ENCODE measurements around the gene NUSAP1. TPM values are rescaled to one million over a fixed set of nuclear protein-coding genes. Genes with fewer than 3 reads are reported as not detected.
A peak's percentile ranks its signal among the peaks of the same experiment; 100 is the strongest.
"Not testable (repeated sequence)": the region's sequence is repeated elsewhere in the genome, so short reads cannot be mapped to it uniquely, and the experiment has no call there.

The NUSAP1 gene, protein sequence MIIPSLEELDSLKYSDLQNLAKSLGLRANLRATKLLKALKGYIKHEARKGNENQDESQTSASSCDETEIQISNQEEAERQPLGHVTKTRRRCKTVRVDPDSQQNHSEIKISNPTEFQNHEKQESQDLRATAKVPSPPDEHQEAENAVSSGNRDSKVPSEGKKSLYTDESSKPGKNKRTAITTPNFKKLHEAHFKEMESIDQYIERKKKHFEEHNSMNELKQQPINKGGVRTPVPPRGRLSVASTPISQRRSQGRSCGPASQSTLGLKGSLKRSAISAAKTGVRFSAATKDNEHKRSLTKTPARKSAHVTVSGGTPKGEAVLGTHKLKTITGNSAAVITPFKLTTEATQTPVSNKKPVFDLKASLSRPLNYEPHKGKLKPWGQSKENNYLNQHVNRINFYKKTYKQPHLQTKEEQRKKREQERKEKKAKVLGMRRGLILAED
- 100 to 1,000 TPM; 201 to 270 TPM for total RNA-seq

DNA sequence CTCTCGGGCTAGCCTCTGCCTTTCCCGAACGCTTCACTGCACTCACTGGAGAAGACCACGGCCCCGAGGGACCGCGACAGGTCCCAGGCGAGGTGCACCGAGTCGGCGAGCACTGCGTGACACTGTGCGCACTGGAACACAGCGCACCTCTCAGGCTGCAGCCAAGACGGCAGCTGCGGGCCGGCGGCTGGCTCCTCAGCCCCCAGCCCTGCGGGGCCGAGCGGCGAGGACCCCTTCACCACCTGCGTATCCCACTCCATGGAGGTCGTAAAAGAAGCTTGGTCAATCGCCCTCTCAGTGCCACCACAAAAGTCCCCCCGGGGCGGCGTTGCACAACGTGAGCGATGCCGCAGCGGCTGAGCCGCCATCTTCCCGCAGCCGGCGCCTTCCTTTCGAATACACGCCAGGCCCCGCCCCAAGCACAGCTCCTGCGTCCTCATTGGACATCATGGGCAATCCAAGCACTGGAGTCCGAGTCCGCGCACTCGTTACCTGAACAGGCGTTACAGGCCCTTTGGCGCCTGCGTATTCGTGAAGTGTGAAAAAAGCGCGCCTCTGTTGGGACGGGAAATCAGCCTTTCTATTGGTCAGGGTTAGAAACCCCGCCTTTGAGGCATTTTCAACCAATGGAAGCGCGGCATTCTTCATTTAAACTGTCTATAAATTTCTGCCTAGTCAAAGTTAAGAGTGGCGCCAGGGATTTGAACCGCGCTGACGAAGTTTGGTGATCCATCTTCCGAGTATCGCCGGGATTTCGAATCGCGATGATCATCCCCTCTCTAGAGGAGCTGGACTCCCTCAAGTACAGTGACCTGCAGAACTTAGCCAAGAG, at the start of gene NUSAP1, which contains the start of gene OIP5:
Gene NUSAP1 (plus strand): TSS at position 688 of the 832 bp plus-strand sequence. CDS start 77 bp downstream, at position 765.
Gene OIP5 (minus strand): TSS at position 398 of the 832 bp plus-strand sequence. CDS start 30 bp downstream, at position 368.
- Mint-ChIP-seq H3K27me3 (no peaks in the 10 kb centered on the region), H3K27ac (peak within 1 kb of the TSS; percentile 93), H3K4me3 (peak within 1 kb of the TSS; percentile 95), H3K4me1 (peaks cover 19% of the 10 kb centered on the region), H3K9me3 (no peaks in the 10 kb centered on the region), H3K36me3 (ENCODE audit: low read depth) (peaks cover 41% of the 10 kb centered on the region)
- peak; percentile 97 for ATAC-seq (replicated peaks)

DNA sequence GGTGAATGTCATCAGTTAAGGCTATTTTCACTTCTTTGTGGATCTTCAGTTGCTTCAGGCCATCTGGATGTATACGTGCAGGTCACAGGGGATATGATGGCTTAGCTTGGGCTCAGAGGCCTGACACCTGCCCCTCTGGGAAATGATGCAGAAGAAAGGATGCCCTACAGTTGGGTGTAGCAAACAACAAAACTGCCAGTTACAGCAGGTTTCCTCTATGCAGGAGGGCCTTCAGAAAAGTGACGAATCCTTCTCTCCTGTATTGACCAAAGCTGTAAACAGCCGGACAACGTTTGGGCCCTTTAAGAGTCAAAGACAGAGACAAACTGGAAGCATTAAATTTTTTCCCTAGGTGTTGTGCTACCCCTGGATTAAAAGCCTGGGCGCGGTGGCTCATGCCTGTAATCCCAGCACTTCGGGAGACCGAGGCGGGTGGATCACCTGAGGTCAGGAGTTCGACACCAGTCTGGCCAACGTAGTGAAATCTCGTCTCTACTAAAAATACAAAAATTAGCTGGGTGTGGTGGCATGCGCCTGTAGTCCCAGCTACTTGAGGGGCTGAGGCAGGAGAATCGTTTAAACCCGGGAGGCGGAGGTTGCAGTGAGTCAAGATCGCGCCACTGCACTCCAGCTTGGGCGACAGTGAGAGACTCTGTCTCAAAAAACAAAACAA, 49.6 kb upstream of the NUSAP1 start:
- peak overlapping the region; percentile 96 for H3K27ac Mint-ChIP-seq

DNA sequence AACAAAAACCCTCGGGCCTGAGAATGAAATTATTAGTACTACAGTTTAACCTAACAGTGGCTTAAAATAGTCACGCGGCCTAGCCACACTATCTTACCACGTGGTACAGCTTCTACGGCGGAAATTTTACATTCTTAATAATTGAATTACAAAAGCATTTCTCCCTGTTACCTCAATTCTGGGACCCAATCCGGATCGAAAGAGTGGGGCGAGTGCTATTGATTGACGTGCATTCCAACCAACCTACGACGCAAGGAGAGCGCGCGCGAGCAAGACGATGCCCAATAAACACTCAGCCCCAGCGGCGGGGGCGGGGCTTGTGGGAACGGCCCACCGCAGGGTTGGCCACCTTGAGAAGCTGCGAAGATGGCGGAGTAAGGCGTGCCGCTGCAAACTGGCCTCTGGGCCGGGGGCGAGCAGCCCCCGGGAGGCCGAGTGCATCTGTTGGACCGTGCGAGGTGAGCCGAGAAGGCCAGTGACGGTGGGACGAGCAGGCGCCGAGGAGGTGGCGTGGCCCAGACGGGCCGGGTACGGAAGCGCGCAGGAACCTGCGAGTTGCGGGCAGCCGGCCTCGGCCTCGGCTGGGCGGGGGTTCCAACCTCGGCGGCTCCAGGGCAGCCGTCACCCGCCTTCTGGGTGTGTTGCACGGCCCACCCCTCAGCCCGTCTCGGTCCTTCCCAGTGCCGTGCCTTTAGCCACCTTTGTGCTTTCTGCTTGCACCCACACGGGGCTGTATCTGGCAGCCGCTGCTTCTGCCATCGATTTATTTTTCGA, 48.8 kb upstream of the NUSAP1 start:
- Mint-ChIP-seq H3K36me3 (ENCODE audit: low read depth) (peaks cover 65% of the 10 kb centered on the region), H3K4me1 (peaks cover 18% of the 10 kb centered on the region), H3K27me3 (no peaks in the 10 kb centered on the region)

More for the DNA sequence above, 49.6 kb upstream of the NUSAP1 start:
- not testable (repeated sequence) for H3K27me3 Mint-ChIP-seq; H3K9me3 Mint-ChIP-seq; ATAC-seq (replicated peaks)
- H3K4me3 Mint-ChIP-seq: peak overlapping the region; percentile 96
- H3K36me3 Mint-ChIP-seq (ENCODE audit: low read depth): peaks cover 57% of the 10 kb centered on the region
- H3K4me1 Mint-ChIP-seq: peaks cover 12% of the 10 kb centered on the region

DNA sequence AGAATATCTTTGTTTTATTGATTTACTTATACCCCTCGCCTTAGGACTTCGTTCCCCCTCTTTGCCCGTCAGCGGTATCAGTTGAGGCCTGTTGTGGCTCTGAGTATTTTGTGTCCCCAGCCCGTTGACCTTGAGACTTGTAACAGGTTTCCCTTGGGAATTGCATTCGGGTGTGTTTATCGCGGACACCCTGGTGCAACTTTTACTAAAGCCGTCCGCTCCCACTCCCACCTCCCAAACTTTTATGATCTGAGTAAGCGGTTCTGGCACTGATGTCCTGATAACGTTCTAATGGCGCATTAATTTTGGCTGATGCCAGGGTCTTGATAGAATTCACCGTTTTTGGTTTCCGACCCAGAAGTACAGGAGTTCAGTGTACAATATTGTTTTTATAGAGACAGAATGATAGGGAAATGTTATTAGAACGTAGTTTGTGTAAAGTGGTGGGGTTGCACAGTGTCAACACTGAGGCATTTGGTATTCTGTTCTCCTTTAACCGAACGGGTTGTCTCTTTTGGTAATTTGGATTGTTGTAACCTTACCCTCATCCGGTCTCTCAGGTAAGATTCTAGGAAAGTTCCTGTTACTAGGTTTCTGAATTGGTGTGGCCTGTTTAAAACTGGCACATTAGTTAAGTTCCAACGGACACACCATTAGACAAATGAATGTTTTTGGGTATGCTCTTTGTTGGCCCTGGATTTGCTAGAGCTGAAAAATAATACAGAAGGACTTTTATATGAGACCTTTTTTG, 48.1 kb upstream of the NUSAP1 start:
- H3K36me3 Mint-ChIP-seq (ENCODE audit: low read depth): peaks cover 66% of the 10 kb centered on the region
- no peaks in the 10 kb centered on the region for H3K27me3 Mint-ChIP-seq
- no peak for ATAC-seq (replicated peaks)
- H3K9me3 Mint-ChIP-seq: no peaks in the 10 kb centered on the region
- H3K27ac Mint-ChIP-seq: peak overlapping the region; percentile 96
- H3K4me3 Mint-ChIP-seq: peak overlapping the region; percentile 96
- H3K4me1 Mint-ChIP-seq: peaks cover 18% of the 10 kb centered on the region

More for the DNA sequence above, 48.8 kb upstream of the NUSAP1 start:
- no peaks in the 10 kb centered on the region for H3K9me3 Mint-ChIP-seq
- ATAC-seq (replicated peaks): peak; percentile 98
- peak overlapping the region; percentile 96 for H3K4me3 Mint-ChIP-seq
- H3K27ac Mint-ChIP-seq: peak overlapping the region; percentile 96

DNA sequence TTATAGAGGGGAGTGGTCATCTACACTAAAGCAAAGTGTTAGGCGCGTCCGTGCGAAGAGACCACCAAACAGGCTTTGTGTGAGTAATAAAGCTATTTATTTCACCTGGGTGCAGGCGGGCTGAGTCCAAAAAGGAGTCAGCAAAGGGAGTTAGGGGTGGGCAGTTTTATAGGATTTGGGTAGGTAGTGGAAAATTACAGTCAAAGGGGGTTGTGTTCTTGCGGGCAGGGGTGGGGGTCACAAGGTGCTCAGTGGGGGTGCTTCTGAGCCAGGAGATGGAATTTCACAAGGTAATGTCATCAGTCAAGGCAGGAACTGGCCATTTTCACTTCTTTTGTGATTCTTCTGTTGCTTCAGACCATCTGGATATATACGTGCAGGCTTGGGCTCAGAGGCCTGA, 47.4 kb upstream of the NUSAP1 start:
- no peaks in the 10 kb centered on the region for H3K9me3 Mint-ChIP-seq
- no peaks in the 10 kb centered on the region for H3K27me3 Mint-ChIP-seq
- H3K27ac Mint-ChIP-seq: peak overlapping the region; percentile 96
- peaks cover 18% of the 10 kb centered on the region for H3K4me1 Mint-ChIP-seq
- H3K36me3 Mint-ChIP-seq (ENCODE audit: low read depth): peaks cover 67% of the 10 kb centered on the region
- ATAC-seq (replicated peaks): no peak
- H3K4me3 Mint-ChIP-seq: peak overlapping the region; percentile 96

DNA sequence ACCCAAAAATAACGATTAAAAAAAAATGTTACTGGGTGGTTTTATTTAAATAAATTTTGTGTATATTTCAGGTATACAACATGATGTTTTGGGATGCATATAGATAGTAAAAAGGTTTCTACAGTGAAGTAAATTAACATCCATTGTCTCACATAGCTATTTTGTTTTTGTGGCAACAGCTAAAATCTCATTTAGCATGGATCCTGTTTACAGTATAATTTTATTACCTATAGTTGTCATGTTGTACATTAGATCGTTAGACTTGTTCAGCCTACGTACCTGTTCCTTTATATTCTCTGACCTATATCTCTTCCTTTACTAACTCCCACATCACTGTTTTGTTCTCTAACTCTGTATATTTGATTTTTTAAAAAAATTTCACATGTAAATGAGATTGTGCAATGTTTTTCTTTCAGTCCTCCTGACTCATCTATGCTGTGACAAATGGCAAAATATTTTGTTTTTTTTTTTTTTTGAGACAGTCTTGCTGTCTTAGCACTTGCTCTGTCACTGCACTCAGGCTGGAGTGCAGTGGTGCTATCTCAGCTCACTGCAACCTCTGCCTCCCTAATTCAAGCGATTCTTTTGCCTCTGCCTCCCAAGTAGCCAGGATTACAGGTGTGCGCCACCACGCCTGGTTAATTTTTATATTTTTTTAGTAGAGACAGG, 45.9 kb upstream of the NUSAP1 start:
- peaks cover 82% of the 10 kb centered on the region for H3K36me3 Mint-ChIP-seq (ENCODE audit: low read depth)
- peak overlapping the region; percentile 96 for H3K4me3 Mint-ChIP-seq
- H3K9me3 Mint-ChIP-seq: no peaks in the 10 kb centered on the region
- H3K4me1 Mint-ChIP-seq: peaks cover 18% of the 10 kb centered on the region
- ATAC-seq (replicated peaks): no peak
- H3K27me3 Mint-ChIP-seq: no peaks in the 10 kb centered on the region
- H3K27ac Mint-ChIP-seq: no peak overlapping the region

DNA sequence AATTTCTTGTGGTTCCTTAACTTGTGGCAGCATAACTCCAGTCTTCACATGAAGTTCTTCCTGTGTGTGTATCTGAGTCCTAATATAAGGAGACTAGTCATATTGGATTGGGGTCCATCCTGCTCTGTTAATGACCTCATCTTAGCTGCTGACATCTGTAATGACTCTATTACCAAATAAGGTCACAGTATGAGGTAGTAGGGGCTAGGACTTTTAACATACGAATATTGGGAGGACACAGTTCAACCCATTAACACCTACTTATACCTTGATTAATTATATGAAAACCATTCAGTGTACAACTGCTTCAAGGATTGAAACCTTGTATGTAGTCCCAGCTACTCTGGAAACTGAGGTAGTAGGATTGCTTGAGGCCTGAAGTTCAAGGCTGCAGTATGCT, 44.2 kb upstream of the NUSAP1 start:
- H3K27ac Mint-ChIP-seq: no peak overlapping the region
- H3K4me1 Mint-ChIP-seq: peaks cover 18% of the 10 kb centered on the region
- H3K27me3 Mint-ChIP-seq: no peaks in the 10 kb centered on the region
- no peak for ATAC-seq (replicated peaks)
- H3K36me3 Mint-ChIP-seq (ENCODE audit: low read depth): peaks cover 94% of the 10 kb centered on the region
- H3K9me3 Mint-ChIP-seq: no peaks in the 10 kb centered on the region
- peak overlapping the region; percentile 22 for H3K4me3 Mint-ChIP-seq

DNA sequence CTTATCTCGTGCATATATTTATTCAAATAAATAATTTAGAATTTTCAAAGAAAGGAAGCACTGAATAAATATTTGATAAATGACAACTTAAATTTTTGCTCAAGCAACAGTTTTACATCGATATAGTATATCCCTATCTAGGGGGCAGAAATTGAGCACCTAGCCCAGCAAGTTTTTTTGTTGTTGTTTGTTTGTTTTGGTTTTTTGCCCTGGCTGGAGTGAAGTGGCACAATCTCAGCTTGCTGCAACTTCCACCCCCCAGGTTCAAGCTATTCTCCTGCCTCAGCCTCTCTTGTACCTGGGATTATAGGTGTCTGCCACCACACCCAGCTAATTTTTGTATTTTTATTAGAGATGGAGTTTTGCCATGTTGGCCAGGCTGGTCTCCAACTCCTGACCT, 42.7 kb upstream of the NUSAP1 start:
- Mint-ChIP-seq H3K9me3 (no peaks in the 10 kb centered on the region), H3K4me3 (no peak overlapping the region), H3K27me3 (no peaks in the 10 kb centered on the region), H3K27ac (no peak overlapping the region), H3K36me3 (ENCODE audit: low read depth) (peaks cover 92% of the 10 kb centered on the region), H3K4me1 (peaks cover 22% of the 10 kb centered on the region)
- ATAC-seq (replicated peaks): no peak

DNA sequence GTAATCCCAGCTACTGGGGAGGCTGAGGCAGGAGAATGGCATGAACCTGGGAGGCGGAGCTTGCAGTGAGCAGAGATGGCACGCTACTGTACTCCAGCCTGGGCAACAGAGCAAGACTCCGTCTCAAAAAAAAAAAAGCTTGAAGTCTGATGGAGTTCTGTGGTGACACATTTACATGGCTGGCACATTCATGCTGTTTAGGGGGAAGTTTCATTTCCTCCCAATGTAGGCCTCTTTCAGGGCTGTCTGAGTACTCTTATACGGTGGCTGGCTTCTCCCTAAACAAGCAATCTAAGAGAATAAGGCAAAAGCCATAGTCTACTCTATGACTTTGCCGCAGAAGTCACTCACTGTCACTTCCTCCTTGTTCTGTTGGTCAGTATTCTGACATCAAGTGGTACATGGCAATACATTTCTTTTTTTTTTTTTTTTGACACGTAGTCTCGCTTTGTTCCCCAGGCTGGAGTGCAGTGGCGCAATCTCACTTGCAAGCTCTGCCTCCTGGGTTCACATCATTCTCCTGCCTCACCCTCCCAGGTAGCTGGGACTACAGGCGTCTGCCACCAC, 41.5 kb upstream of the NUSAP1 start:
- no peak for ATAC-seq (replicated peaks)
- Mint-ChIP-seq H3K27me3 (no peaks in the 10 kb centered on the region), H3K9me3 (no peaks in the 10 kb centered on the region), H3K4me1 (peaks cover 16% of the 10 kb centered on the region), H3K4me3 (no peak overlapping the region), H3K27ac (no peak overlapping the region), H3K36me3 (ENCODE audit: low read depth) (peaks cover 92% of the 10 kb centered on the region)

DNA sequence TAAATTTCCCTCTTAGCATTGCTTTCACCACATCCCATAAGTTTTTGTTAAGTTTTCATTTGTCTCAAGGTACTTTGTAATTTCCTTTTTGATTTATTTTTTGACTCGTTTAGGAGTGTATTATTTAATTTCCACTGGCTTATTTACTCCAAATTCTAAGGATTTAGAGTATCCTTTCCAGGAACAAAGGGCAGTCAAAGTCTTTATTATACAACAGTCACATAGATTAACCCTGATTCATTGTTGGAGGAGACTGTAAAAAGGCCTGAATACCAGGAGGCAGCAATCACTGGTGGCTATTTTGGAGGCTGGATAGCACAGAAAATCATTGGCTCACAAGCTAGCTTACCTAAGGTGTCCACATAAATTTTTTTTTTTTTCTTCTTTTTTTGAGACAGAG, 40.2 kb upstream of the NUSAP1 start:
- H3K27ac Mint-ChIP-seq: no peak overlapping the region
- no peak for ATAC-seq (replicated peaks)
- H3K9me3 Mint-ChIP-seq: no peaks in the 10 kb centered on the region
- no peak overlapping the region for H3K4me3 Mint-ChIP-seq
- H3K27me3 Mint-ChIP-seq: no peaks in the 10 kb centered on the region
- H3K4me1 Mint-ChIP-seq: peaks cover 12% of the 10 kb centered on the region
- peaks cover 91% of the 10 kb centered on the region for H3K36me3 Mint-ChIP-seq (ENCODE audit: low read depth)

DNA sequence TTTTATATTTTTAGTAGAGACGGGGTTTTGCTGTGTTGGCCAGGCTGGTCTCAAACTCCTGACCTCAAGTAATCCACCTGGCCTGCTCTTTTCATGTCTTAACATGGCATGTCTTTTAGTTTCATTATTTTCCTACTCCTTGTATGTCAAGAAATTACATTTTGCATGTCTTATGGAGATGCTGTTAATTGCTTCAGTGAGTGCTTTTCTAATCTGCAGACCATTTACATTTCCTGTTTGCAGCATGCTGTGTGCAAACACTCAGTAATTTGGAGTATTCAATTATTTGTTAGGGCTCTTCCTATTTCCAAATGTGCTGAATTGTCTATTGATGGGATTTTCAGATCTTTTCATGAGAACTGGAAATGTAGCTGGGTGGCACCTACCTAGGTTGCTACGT, 31.5 kb upstream of the NUSAP1 start:
- not testable (repeated sequence) for H3K4me3 Mint-ChIP-seq

DNA sequence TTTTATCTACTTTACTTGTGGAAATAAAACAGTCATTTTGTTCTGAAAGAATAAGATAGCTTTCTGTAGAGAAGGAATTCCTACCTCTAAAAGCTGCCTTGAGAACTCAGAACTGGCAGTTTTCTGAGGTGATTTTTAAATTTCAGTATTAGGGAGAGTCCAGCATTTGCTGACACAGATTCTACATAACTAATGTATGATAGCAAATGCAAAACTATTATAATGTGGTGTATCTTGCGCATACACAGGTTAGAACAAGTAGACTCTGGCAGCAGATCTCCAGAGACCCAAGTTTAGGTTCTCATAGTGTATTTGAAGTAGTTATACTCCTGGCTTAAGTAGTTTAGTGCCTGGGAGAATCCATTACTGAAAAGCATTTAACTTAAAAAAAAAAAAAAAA, 31.1 kb upstream of the NUSAP1 start:
- H3K36me3 Mint-ChIP-seq (ENCODE audit: low read depth): peaks cover 54% of the 10 kb centered on the region
- H3K9me3 Mint-ChIP-seq: no peaks in the 10 kb centered on the region
- H3K27me3 Mint-ChIP-seq: no peaks in the 10 kb centered on the region
- no peak overlapping the region for H3K27ac Mint-ChIP-seq
- H3K4me3 Mint-ChIP-seq: no peak overlapping the region
- peaks cover 6% of the 10 kb centered on the region for H3K4me1 Mint-ChIP-seq
- ATAC-seq (replicated peaks): no peak

More for the DNA sequence above, 31.5 kb upstream of the NUSAP1 start:
- H3K4me1 Mint-ChIP-seq; ATAC-seq (replicated peaks); H3K27ac Mint-ChIP-seq; H3K27me3 Mint-ChIP-seq; H3K9me3 Mint-ChIP-seq: not testable (repeated sequence)
- H3K36me3 Mint-ChIP-seq (ENCODE audit: low read depth): peaks cover 58% of the 10 kb centered on the region
